CD4-positive, alpha-beta T cell treated with Interferon gamma for 1 hour (primary cell): ENCODE measurements around the gene VPREB1.
"Not testable (repeated sequence)": the region's sequence is repeated elsewhere in the genome, so short reads cannot be mapped to it uniquely, and the experiment has no call there.

Experiments
- DNase-seq: peaks from one replicate; pipeline ENCODE4 v3.0.0-alpha.2; 2020

Gene VPREB1

GRCh38 chr22:22214819-22215329 is 29.7 kb upstream of the VPREB1 start:
- DNase-seq: no peak

GRCh38 chr22:22215659-22216449 is 28.7 kb upstream of the VPREB1 start:
- DNase-seq: no peak

GRCh38 chr22:22216450-22216959 is 28.1 kb upstream of the VPREB1 start:
- DNase-seq: no peak

- DNase-seq: no peak
Measured at GRCh38 chr22:22218302-22218701, 26.3 kb upstream of the VPREB1 start.

- DNase-seq: no peak
Measured at GRCh38 chr22:22219140-22219996, 25.2 kb upstream of the VPREB1 start.

GRCh38 chr22:22221043-22221442 is 23.5 kb upstream of the VPREB1 start:
- DNase-seq: not testable (repeated sequence)

- DNase-seq: no peak
Measured at GRCh38 chr22:22226448-22227187, 18.0 kb upstream of the VPREB1 start.

GRCh38 chr22:22228421-22228820 is 16.2 kb upstream of the VPREB1 start:
- no peak for DNase-seq

GRCh38 chr22:22228921-22229320 is 15.7 kb upstream of the VPREB1 start:
- no peak for DNase-seq

- no peak for DNase-seq
Measured at GRCh38 chr22:22229683-22230420, 14.7 kb upstream of the VPREB1 start.

GRCh38 chr22:22230438-22230837 is 14.1 kb upstream of the VPREB1 start:
- DNase-seq: no peak

GRCh38 chr22:22233081-22233480 is 11.5 kb upstream of the VPREB1 start:
- no peak for DNase-seq

- peak; percentile 14 for DNase-seq
Measured at GRCh38 chr22:22235558-22235957, 9.0 kb upstream of the VPREB1 start.

- DNase-seq: no peak
Measured at GRCh38 chr22:22237521-22237920, 7.1 kb upstream of the VPREB1 start.

- no peak for DNase-seq
Measured at GRCh38 chr22:22239311-22239939, 5.2 kb upstream of the VPREB1 start.

GRCh38 chr22:22241554-22241898 is 3.1 kb upstream of the VPREB1 start:
- DNase-seq: no peak

- DNase-seq: no peak
Measured at GRCh38 chr22:22242488-22242887, 2.1 kb upstream of the VPREB1 start.

GRCh38 chr22:22243033-22243680 is 1.4 kb upstream of the VPREB1 start:
- no peak for DNase-seq

- no peak for DNase-seq
Measured at GRCh38 chr22:22245256-22245909, 797 bp downstream of the VPREB1 start.

GRCh38 chr22:22245935-22246525 is 1.4 kb downstream of the VPREB1 start:
- DNase-seq: no peak
